ENCODE measurements around the gene TIAM2.

The TIAM2 gene

DNA sequence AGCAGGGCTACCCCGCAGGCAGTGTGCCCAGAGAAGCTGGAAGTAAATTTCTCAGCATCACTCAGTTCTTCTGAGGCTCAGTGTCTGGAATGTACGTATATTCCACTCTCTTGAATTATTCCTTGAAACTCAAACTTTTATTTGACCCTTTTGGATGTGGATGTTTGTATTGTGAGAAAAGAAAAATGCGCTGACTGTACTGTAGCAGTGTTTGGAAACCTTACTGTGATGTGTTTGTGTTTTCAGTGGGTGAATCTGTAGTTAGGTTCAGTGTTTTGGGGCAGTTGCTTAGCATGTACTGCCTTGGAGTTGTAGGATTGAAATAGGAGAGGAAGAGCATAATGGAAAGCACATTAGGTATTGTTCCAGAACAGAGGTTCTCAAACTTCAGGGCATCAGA, 13.5 kb downstream of the TIAM2 start:
- no peak for DNase-seq (ENCODE audit: extremely low read depth, insufficient read length)
- no peaks in the 10 kb centered on the region; the same call in none of the 2 replicates for H3K27me3 ChIP-seq (replicated peaks; ENCODE audit: control insufficient read depth, insufficient read depth, low read length)
- TF ChIP-seq CTCF (IDR thresholded peaks at IDR 0.05; ENCODE audit: insufficient read depth, low read length, poor library complexity, severe bottlenecking) = no peak
- H3K4me3 ChIP-seq (replicated peaks; ENCODE audit: low read depth, low read length) = no peak overlapping the region
- no peaks in the 10 kb centered on the region for H3K36me3 ChIP-seq (ENCODE audit: control insufficient read depth, insufficient read depth, low read length)

- Histone ChIP-seq H3K36me3 (ENCODE audit: control insufficient read depth, insufficient read depth, low read length) (no peaks in the 10 kb centered on the region), H3K27me3 (replicated peaks; ENCODE audit: control insufficient read depth, insufficient read depth, low read length) (no peaks in the 10 kb centered on the region; the same call in none of the 2 replicates), H3K4me3 (replicated peaks; ENCODE audit: low read depth, low read length) (no peak overlapping the region)
- TF ChIP-seq CTCF (IDR thresholded peaks at IDR 0.05; ENCODE audit: insufficient read depth, low read length, poor library complexity, severe bottlenecking) = no peak
- DNase-seq (ENCODE audit: extremely low read depth, insufficient read length) = no peak
Observed at GRCh38 chr6:155010940-155011339, 15.8 kb downstream of the TIAM2 start.

DNA sequence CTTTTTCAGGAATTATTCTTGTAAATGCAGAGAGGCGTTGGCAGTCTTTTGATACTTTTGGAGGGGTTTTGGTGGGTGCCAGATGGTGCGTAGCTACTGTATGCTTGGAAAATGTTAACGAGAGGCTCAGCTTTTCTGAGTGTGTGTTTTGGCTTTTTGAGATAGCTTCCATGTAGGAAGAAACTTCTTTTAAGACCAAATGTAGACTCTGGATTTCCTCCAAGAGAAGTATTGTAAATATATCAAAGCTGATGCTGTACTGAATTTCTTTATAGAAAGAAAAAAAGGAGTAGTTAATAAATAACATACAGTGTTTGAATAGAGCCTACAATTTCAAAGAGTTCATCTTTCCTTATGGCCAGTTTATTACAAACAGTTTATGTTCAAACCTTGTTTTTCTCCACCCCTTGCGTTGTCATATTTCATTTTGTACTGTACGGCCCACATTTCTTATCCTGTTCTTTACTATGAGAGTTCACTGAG, 16.7 kb downstream of the TIAM2 start:
- Histone ChIP-seq H3K4me3 (replicated peaks; ENCODE audit: low read depth, low read length) (no peak overlapping the region), H3K36me3 (ENCODE audit: control insufficient read depth, insufficient read depth, low read length) (no peaks in the 10 kb centered on the region), H3K27me3 (replicated peaks; ENCODE audit: control insufficient read depth, insufficient read depth, low read length) (no peaks in the 10 kb centered on the region; the same call in 1 of the 2 replicates)
- DNase-seq (ENCODE audit: extremely low read depth, insufficient read length) = no peak
- no peak for TF ChIP-seq CTCF (IDR thresholded peaks at IDR 0.05; ENCODE audit: insufficient read depth, low read length, poor library complexity, severe bottlenecking)

DNA sequence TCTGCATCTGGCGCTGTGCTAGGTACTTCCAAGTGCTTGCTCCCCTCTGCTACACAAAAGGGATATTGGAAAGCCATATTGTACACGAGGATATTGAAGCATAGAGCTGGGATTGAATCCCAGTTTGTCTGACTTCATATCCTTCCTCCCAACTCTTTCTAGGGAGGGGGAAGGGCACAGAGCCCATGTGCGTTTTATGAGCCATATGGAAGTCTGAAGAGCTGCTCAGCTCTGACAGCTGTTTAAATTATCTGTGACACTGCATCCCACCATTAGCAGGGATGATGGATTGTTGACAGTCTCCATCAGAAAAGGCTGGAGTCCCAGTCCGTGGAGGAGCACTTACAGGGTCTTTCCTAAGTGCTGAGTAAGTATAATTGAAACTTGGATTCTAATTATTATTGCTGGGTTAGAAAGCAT, 18.4 kb downstream of the TIAM2 start:
- Histone ChIP-seq H3K4me3 (replicated peaks; ENCODE audit: low read depth, low read length) (no peak overlapping the region), H3K27me3 (replicated peaks; ENCODE audit: control insufficient read depth, insufficient read depth, low read length) (no peaks in the 10 kb centered on the region; the same call in 1 of the 2 replicates), H3K36me3 (ENCODE audit: control insufficient read depth, insufficient read depth, low read length) (no peaks in the 10 kb centered on the region)
- no peak for TF ChIP-seq CTCF (IDR thresholded peaks at IDR 0.05; ENCODE audit: insufficient read depth, low read length, poor library complexity, severe bottlenecking)
- DNase-seq (ENCODE audit: extremely low read depth, insufficient read length) = no peak

DNA sequence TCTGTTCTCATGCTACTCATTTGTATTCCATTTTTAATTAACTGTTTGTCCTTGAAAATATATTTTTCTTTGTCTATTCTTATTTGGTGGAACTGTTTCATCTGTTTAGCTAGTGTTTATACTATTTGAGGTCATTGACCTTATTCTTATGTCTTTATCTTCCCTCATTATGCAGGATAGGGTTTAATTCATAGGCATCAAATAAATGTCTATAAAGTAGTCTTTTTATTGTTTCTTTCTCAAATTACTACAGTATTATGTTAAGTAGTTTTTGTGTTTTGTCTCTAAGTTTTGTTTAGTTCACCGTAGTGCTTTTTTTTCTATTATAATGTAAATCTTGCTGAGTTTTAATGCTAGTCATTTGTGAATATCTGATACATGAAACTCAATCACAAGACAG, 19.0 kb downstream of the TIAM2 start:
- H3K36me3 ChIP-seq (ENCODE audit: control insufficient read depth, insufficient read depth, low read length) = no peaks in the 10 kb centered on the region
- H3K27me3 ChIP-seq (replicated peaks; ENCODE audit: control insufficient read depth, insufficient read depth, low read length) = no peaks in the 10 kb centered on the region; the same call in 1 of the 2 replicates
- no peak for DNase-seq (ENCODE audit: extremely low read depth, insufficient read length)
- no peak overlapping the region for H3K4me3 ChIP-seq (replicated peaks; ENCODE audit: low read depth, low read length)
- no peak for TF ChIP-seq CTCF (IDR thresholded peaks at IDR 0.05; ENCODE audit: insufficient read depth, low read length, poor library complexity, severe bottlenecking)

Measured in GM06990 (cell line).